ENCODE data around the gene DEPDC5. TPM values are rescaled to one million over a fixed set of nuclear protein-coding genes. Genes with fewer than 3 reads are reported as not detected.

The DEPDC5 gene
- total RNA-seq, 1 donor from 2014 or later: 14.8 TPM

GRCh38 chr22:31952094-31952401 is 198.2 kb downstream of the DEPDC5 start:
- no peak overlapping the region for H3K4me3 Mint-ChIP-seq (ENCODE audit: unreplicated experiment)

GRCh38 chr22:31952472-31952871 is 198.7 kb downstream of the DEPDC5 start:
- Mint-ChIP-seq H3K27me3 (ENCODE audit: low read depth) (no peaks in the 10 kb centered on the region), H3K27ac (ENCODE audit: unreplicated experiment) (peak overlapping the region; percentile 94), H3K36me3 (ENCODE audit: low read depth) (peaks cover 30% of the 10 kb centered on the region), H3K9me3 (ENCODE audit: low read depth) (no peaks in the 10 kb centered on the region), H3K4me3 (ENCODE audit: unreplicated experiment) (no peak overlapping the region), H3K4me1 (ENCODE audit: low read depth) (peaks cover 70% of the 10 kb centered on the region)
- no peak for DNase-seq (ENCODE audit: low spot score)
- no peak for TF ChIP-seq CTCF (IDR thresholded peaks at IDR 0.05)

More at GRCh38 chr22:31952094-31952401, 198.2 kb downstream of the DEPDC5 start:
- peak; percentile 57 for TF ChIP-seq CTCF (IDR thresholded peaks at IDR 0.05)
- Mint-ChIP-seq H3K36me3 (ENCODE audit: low read depth) (peaks cover 29% of the 10 kb centered on the region), H3K27ac (ENCODE audit: unreplicated experiment) (peak overlapping the region; percentile 94), H3K27me3 (ENCODE audit: low read depth) (no peaks in the 10 kb centered on the region), H3K4me1 (ENCODE audit: low read depth) (peaks cover 74% of the 10 kb centered on the region), H3K9me3 (ENCODE audit: low read depth) (no peaks in the 10 kb centered on the region)
- DNase-seq (ENCODE audit: low spot score): no peak

- no peak for TF ChIP-seq CTCF (IDR thresholded peaks at IDR 0.05)
- Mint-ChIP-seq H3K4me3 (ENCODE audit: unreplicated experiment) (no peak overlapping the region), H3K4me1 (ENCODE audit: low read depth) (peaks cover 64% of the 10 kb centered on the region), H3K27me3 (ENCODE audit: low read depth) (no peaks in the 10 kb centered on the region), H3K27ac (ENCODE audit: unreplicated experiment) (peak overlapping the region; percentile 94), H3K9me3 (ENCODE audit: low read depth) (no peaks in the 10 kb centered on the region), H3K36me3 (ENCODE audit: low read depth) (peaks cover 33% of the 10 kb centered on the region)
- no peak for DNase-seq (ENCODE audit: low spot score)
Measured at GRCh38 chr22:31953261-31953660, 199.4 kb downstream of the DEPDC5 start.

GRCh38 chr22:31954535-31955523 is 201.0 kb downstream of the DEPDC5 start:
- Mint-ChIP-seq H3K4me3 (ENCODE audit: unreplicated experiment) (no peak overlapping the region), H3K9me3 (ENCODE audit: low read depth) (no peaks in the 10 kb centered on the region), H3K4me1 (ENCODE audit: low read depth) (peaks cover 59% of the 10 kb centered on the region), H3K27me3 (ENCODE audit: low read depth) (no peaks in the 10 kb centered on the region), H3K27ac (ENCODE audit: unreplicated experiment) (peak overlapping the region; percentile 60), H3K36me3 (ENCODE audit: low read depth) (peaks cover 36% of the 10 kb centered on the region)
- TF ChIP-seq CTCF (IDR thresholded peaks at IDR 0.05): no peak
- DNase-seq (ENCODE audit: low spot score): no peak

- Mint-ChIP-seq H3K4me1 (ENCODE audit: low read depth) (peaks cover 46% of the 10 kb centered on the region), H3K36me3 (ENCODE audit: low read depth) (peaks cover 31% of the 10 kb centered on the region), H3K27ac (ENCODE audit: unreplicated experiment) (no peak overlapping the region), H3K9me3 (ENCODE audit: low read depth) (no peaks in the 10 kb centered on the region), H3K27me3 (ENCODE audit: low read depth) (no peaks in the 10 kb centered on the region), H3K4me3 (ENCODE audit: unreplicated experiment) (no peak overlapping the region)
- no peak for TF ChIP-seq CTCF (IDR thresholded peaks at IDR 0.05)
- peak; percentile 21 for DNase-seq (ENCODE audit: low spot score)
Measured at GRCh38 chr22:31956360-31956759, 202.5 kb downstream of the DEPDC5 start.

Other genes starting within 250 kb of the DEPDC5 start
- 28.6 to 32.8 TPM (median 28.9 TPM) in 3 replicates for gene PISD, start 91.8 kb upstream of the DEPDC5 start, total RNA-seq
- 45.1 to 50.0 TPM (median 49.1 TPM) in 3 replicates for gene PRR14L, start 3.9 kb upstream of the DEPDC5 start, total RNA-seq
- gene YWHAH, start 190.5 kb downstream of the DEPDC5 start, total RNA-seq: 179 to 223 TPM (median 218 TPM) in 3 replicates

Data from chondrocyte (in vitro differentiated cells).